ENCODE results near the gene EXOC7. TPM values are rescaled to one million over a fixed set of nuclear protein-coding genes. Genes with fewer than 3 reads are reported as not detected.

Gene EXOC7
- total and polyA plus RNA-seq, 12 donors, result 37.9 to 97.5 (median 82.1) TPM

DNA sequence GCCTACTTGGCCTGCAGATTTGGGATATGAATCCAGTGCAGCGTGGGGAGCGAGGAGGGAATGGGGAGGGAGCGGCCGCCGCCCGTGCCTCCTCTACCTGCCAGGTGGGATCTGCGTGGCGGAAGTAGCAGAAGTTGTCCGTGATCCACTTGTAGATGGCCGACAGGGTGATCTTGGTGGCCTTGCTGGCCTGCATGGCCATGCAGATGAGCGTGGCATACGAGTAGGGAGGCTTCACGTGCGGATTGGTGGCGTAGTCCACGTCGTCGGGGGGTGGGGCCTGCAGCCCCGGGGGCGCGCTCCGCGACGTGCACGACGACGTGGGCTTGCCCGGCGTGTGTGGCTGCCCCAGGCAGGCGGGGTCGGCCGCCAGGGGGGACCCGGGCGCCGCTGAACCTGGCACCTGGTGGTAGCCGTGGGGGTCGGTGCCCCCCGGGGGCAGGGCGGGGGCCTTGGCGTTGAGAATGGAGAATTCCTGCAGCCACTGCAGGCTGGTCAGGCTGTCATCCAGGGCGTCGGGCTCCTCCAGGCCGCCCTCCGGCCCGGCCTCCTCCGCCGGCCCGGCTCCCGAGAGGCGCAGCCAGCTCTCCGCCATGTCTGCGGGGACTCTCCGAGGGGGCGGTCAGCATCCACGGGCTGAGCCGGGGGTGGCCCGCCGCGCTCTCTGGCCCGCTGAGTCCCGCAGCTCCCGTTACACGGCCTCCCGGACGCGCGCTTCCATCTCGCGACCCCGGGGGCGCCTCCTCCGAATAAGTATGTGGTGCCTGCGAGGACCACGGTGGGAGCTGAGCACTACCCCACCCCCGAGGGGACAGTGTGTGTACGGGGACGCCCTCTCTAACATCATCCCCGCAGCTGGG, 36.4 kb upstream of the EXOC7 start:
- DNase-seq, result no peak
- no peak for ATAC-seq
- Histone ChIP-seq H3K36me3 (no peaks in the 10 kb centered on the region), H3K4me1 (peaks cover 10 to 63% (median 40%) of the 10 kb centered on the region in 9 donors), H3K4me3 (peak overlapping the region in 7 of 10 donors; percentile 11 to 57 (median 17)), H3K9me3 (no peaks in the 10 kb centered on the region), H3K27me3 (peaks cover 18 to 66% (median 55%) of the 10 kb centered on the region in 7 donors), H3K27ac (no peak overlapping the region)
- intact Hi-C loops (cut with DNase I), result no loop called here
- TF ChIP-seq CTCF (IDR thresholded peaks at IDR 0.05), result no peak
- 6 to 10% methylated on average over 70 to 78 of the region's 78 CpGs for WGBS, 2 donors

GRCh38 chr17:76138896-76139752, 35.5 kb upstream of the EXOC7 start:
- H3K9me3 ChIP-seq, result no peaks in the 10 kb centered on the region
- no peak overlapping the region for H3K4me3 ChIP-seq
- peaks cover 9 to 55% (median 37%) of the 10 kb centered on the region in 9 donors for H3K4me1 ChIP-seq
- intact Hi-C loops (cut with DNase I), result no loop called here
- peaks cover 19 to 75% (median 64%) of the 10 kb centered on the region in 7 donors for H3K27me3 ChIP-seq
- no peak for DNase-seq
- WGBS, 2 donors, result 36 to 46% methylated on average over 15 of the region's 15 CpGs
- TF ChIP-seq CTCF (IDR thresholded peaks at IDR 0.05), result no peak
- no peaks in the 10 kb centered on the region for H3K36me3 ChIP-seq
- no peak overlapping the region for H3K27ac ChIP-seq
- no peak for ATAC-seq

DNA sequence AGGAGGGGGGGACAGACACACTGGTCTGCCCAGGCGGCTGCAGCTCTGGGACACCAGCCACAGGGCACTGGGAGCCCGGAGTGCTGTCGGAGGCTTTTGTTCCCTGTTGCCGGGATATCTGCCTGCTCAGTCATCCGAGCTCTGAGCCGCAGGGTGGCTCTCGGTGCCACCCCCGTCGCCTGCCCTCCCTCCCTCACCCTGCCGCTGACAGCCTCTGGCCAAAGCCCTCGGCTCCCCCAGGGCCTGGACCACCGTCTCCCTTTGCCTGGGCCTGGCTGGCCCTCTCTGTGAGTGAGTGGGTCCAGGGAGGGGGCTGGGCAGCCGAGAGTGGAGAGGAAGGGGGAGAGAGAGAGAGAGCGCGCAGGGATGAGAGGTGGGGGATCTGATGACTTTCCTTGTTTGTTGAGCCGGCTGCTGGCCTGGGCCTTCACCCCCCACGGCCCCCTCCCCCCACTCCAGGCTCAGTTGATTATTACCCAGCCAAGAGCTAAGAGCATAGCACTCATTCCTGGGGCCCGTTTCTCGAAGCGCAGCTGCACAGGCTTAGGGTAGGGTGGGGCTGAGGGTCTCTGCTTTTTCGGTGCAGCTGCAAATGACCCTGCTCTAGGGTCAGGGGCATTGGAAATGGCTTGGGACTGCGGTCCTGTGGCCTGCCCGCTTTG, 34.8 kb upstream of the EXOC7 start:
- DNase-seq, result no peak
- 31 to 32% methylated on average over 23 of the region's 23 CpGs for WGBS, 2 donors
- intact Hi-C loops (cut with DNase I), result no loop called here
- no peak overlapping the region for H3K27ac ChIP-seq
- H3K9me3 ChIP-seq, result no peaks in the 10 kb centered on the region
- no peak overlapping the region for H3K4me3 ChIP-seq
- H3K4me1 ChIP-seq, result peaks cover 9 to 51% (median 30%) of the 10 kb centered on the region in 9 donors
- no peaks in the 10 kb centered on the region for H3K36me3 ChIP-seq
- ATAC-seq, result no peak
- no peak for TF ChIP-seq CTCF (IDR thresholded peaks at IDR 0.05)
- peaks cover 19 to 81% (median 72%) of the 10 kb centered on the region in 7 donors for H3K27me3 ChIP-seq

All from heart right ventricle (tissue), 16 donors.